A549 (cell line): ENCODE measurements around the gene PRKAG2.

Experiments used
- BHLHE40 ChIP-seq: IDR thresholded peaks from 2 replicates; pipeline ENCODE4 v1.6.1; 2012; ENCODE audit warnings: low read depth, low read length, inconsistent platforms
- CTCF ChIP-seq: fragments of >200 bp; sonication (Bioruptor Twin); formaldehyde crosslinking; IDR thresholded peaks from 3 replicates; pipeline ENCODE4 v1.5.1; 2016
- ESRRA ChIP-seq: fragments of 150-350 bp; IDR thresholded peaks from 2 replicates; pipeline ENCODE4 v1.6.1; 2014; ENCODE audit warnings: mild to moderate bottlenecking, low read length, borderline replicate concordance
- JUN ChIP-seq, 2 experiments: fragments of >200 bp; sonication (Bioruptor Twin); formaldehyde crosslinking; IDR thresholded peaks; 2 replicates in 1 of 2; 3 replicates in 1 of 2; pipeline ENCODE4 v1.6.1; 2016 to 2017
- MAX ChIP-seq: IDR thresholded peaks from 2 replicates; pipeline ENCODE4 v1.6.1; 2012
- MYC ChIP-seq: IDR thresholded peaks from 2 replicates; pipeline ENCODE4 v1.6.1; 2012; ENCODE audit warnings: mild to moderate bottlenecking, inconsistent platforms, low read length, improper control_type of control experiment, borderline replicate concordance
- PHF8 ChIP-seq: fragments of 200-600 bp; sonication (generic); IDR thresholded peaks from 2 replicates; pipeline ENCODE4 v1.6.1; 2016; ENCODE audit warnings: low read depth, mild to moderate bottlenecking, antibody characterized with exemption, moderate library complexity, borderline replicate concordance
- RAD21 ChIP-seq, 2 experiments: fragments of >200 bp in 1 of 2; sonication (Bioruptor Twin) in 1 of 2; formaldehyde crosslinking in 1 of 2; IDR thresholded peaks in 1 of 2; conservative IDR thresholded peaks in 1 of 2; 2 replicates in 1 of 2; 3 replicates in 1 of 2; pipeline ENCODE4 v1.6.1; 2012 to 2018; ENCODE audit warnings: inconsistent platforms in 1 of 2
- REST ChIP-seq: fragments of 200-600 bp; sonication (generic); IDR thresholded peaks from 2 replicates; pipeline ENCODE4 v1.6.1; 2016; ENCODE audit warnings: antibody characterized with exemption, mild to moderate bottlenecking, moderate library complexity
- USF2 ChIP-seq: fragments of 450-650 bp; IDR thresholded peaks from 2 replicates; pipeline ENCODE4 v1.6.1; 2014; ENCODE audit warnings: antibody characterized with exemption

- no peak for TF ChIP-seq MAX
- TF ChIP-seq REST: no peak
- TF ChIP-seq CTCF: no peak
- TF ChIP-seq ESRRA: no peak
- TF ChIP-seq USF2: no peak
- TF ChIP-seq JUN (IDR thresholded peaks at IDR 0.05): no peak
- no peak for TF ChIP-seq PHF8
- TF ChIP-seq MYC: no peak
- TF ChIP-seq BHLHE40: no peak
- TF ChIP-seq RAD21 (conservative IDR thresholded peaks at IDR 0.05 in 1 of 2, IDR thresholded peaks at IDR 0.05 in 1 of 2): no peak
Observed at GRCh38 chr7:151549083-151549482, 327.8 kb downstream of the PRKAG2 start.
